ENCODE results near the gene ICAM5.
A peak's percentile ranks its signal among the peaks of the same experiment; 100 is the strongest.
"Not testable (repeated sequence)": the region's sequence is repeated elsewhere in the genome, so short reads cannot be mapped to it uniquely, and the experiment has no call there.

Gene ICAM5

GRCh38 chr19:10289836-10290356, at the start of gene ICAM5:
Gene ICAM5, plus strand, starts transcription at chr19:10289952. Its CDS starts 92 bp downstream, at chr19:10290044.
- TF ChIP-seq CTCF (IDR thresholded peaks at IDR 0.05; ENCODE audit: borderline replicate concordance, insufficient read depth, low read depth, low read length): no peak
- H3K4me3 ChIP-seq (ENCODE audit: low read depth, low read length): peak within 1 kb of the TSS; percentile 52

- not testable (repeated sequence) for H3K4me3 ChIP-seq (ENCODE audit: low read depth, low read length)
Measured at GRCh38 chr19:10241826-10242449, 47.8 kb upstream of the ICAM5 start.

- no peak overlapping the region for H3K4me3 ChIP-seq (ENCODE audit: low read depth, low read length)
- TF ChIP-seq CTCF (IDR thresholded peaks at IDR 0.05; ENCODE audit: borderline replicate concordance, insufficient read depth, low read depth, low read length): no peak
Measured at GRCh38 chr19:10243606-10244005, 46.1 kb upstream of the ICAM5 start.

GRCh38 chr19:10245189-10245939, 44.4 kb upstream of the ICAM5 start:
- TF ChIP-seq CTCF (IDR thresholded peaks at IDR 0.05; ENCODE audit: borderline replicate concordance, insufficient read depth, low read depth, low read length): no peak
- no peak overlapping the region for H3K4me3 ChIP-seq (ENCODE audit: low read depth, low read length)

- H3K4me3 ChIP-seq (ENCODE audit: low read depth, low read length): no peak overlapping the region
- no peak for TF ChIP-seq CTCF (IDR thresholded peaks at IDR 0.05; ENCODE audit: borderline replicate concordance, insufficient read depth, low read depth, low read length)
Measured at GRCh38 chr19:10246511-10246910, 43.2 kb upstream of the ICAM5 start.

GRCh38 chr19:10251792-10252694, 37.7 kb upstream of the ICAM5 start, which contains the start of gene MRPL4:
Gene MRPL4, plus strand, starts transcription at chr19:10252214. Its CDS starts 40 bp downstream, at chr19:10252254.
- peak within 1 kb of the TSS; percentile 99 for H3K4me3 ChIP-seq (ENCODE audit: low read depth, low read length)
- TF ChIP-seq CTCF (IDR thresholded peaks at IDR 0.05; ENCODE audit: borderline replicate concordance, insufficient read depth, low read depth, low read length): no peak

- H3K4me3 ChIP-seq (ENCODE audit: low read depth, low read length): peak overlapping the region; percentile 99
- TF ChIP-seq CTCF (IDR thresholded peaks at IDR 0.05; ENCODE audit: borderline replicate concordance, insufficient read depth, low read depth, low read length): no peak
Measured at GRCh38 chr19:10252707-10253106, 37.0 kb upstream of the ICAM5 start.

Measured in GM12875 (cell line).